ENCODE measurements around the gene UROS.
A peak's percentile ranks its signal among the peaks of the same experiment; 100 is the strongest.

Gene UROS

DNA sequence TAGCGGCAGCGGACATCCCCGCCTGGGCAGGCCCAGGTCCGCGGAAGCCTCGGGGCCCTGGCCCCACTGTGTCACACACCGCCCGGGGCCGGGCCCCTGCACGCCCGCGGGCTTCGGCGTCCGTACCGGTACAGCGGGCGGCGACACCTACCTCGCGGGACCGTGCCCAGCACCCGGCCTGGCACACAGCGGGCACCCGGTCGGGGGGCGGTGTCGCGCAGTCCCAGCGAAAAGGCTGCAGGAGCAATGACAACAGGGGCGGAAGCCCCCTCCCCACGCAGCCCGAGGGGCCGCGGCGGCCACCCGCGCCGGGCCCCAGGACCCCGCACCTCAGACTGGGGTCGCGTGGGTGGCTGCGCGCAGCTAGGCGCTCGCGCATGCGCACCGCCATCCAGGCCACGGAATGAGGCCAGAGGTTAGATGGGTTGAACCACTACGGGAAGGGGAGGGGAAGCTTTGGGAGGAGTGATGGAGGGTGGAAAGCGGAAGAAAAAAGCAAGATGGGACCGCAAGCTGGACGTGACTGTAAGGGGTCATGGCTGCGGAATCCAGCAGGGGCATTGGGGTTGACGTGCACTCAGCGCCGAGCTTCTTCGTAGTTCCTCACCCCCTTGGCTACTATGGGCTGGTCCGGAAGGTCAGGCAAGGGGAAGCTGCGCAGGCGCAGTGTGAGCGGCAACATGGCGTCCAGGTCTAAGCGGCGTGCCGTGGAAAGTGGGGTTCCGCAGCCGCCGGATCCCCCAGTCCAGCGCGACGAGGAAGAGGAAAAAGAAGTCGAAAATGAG, at the start of gene UROS, which contains the start of gene BCCIP:
Gene UROS, minus strand, starts transcription at position 381 of the 785 bp plus-strand sequence. CDS start 6,759 bp downstream, outside the sequence.
Gene BCCIP, plus strand, starts transcription at position 669 of the 785 bp plus-strand sequence. Its CDS starts 12 bp downstream, at position 681.
- peak within 1 kb of the TSS; percentile 84 for H3K9ac ChIP-seq (ENCODE audit: low read length)
- no peaks in the 10 kb centered on the region for H3K9me3 ChIP-seq (ENCODE audit: control insufficient read depth, low read length)
- peak within 1 kb of the TSS; percentile 77 for H3K4me3 ChIP-seq (ENCODE audit: low read length)
- H3K36me3 ChIP-seq (ENCODE audit: control insufficient read depth, insufficient read depth, low read length): no peaks in the 10 kb centered on the region
- H3K4me1 ChIP-seq (ENCODE audit: control insufficient read depth, insufficient read depth, low read length): peaks cover 13% of the 10 kb centered on the region
- H3K27me3 ChIP-seq (ENCODE audit: control insufficient read depth, insufficient read depth, low read length): no peaks in the 10 kb centered on the region

DNA sequence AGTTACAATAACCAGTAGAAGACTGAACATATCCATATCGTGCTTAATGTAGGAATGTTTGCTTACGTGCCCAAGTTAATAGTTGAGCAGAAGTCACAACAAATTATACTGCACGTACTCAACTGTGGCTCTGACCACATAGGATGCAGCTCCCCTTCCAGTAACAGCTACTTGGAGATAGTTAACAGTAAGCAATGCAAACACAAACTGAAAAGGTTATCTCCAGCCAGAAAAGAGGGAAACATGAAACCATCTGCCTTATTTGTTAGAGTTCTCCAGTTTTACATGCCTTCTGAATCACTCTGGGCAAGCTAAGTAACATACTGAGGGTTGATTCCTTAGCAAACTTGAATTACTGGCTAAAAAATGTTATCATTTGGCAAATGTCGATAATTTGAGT, 48.3 kb upstream of the UROS start:
- H3K27me3 ChIP-seq (ENCODE audit: control insufficient read depth, insufficient read depth, low read length): no peaks in the 10 kb centered on the region
- peaks cover 5% of the 10 kb centered on the region for H3K4me1 ChIP-seq (ENCODE audit: control insufficient read depth, insufficient read depth, low read length)
- H3K4me3 ChIP-seq (ENCODE audit: low read length): no peak overlapping the region
- no peaks in the 10 kb centered on the region for H3K9me3 ChIP-seq (ENCODE audit: control insufficient read depth, low read length)
- peaks cover 4% of the 10 kb centered on the region for H3K36me3 ChIP-seq (ENCODE audit: control insufficient read depth, insufficient read depth, low read length)
- H3K9ac ChIP-seq (ENCODE audit: low read length): no peak overlapping the region

DNA sequence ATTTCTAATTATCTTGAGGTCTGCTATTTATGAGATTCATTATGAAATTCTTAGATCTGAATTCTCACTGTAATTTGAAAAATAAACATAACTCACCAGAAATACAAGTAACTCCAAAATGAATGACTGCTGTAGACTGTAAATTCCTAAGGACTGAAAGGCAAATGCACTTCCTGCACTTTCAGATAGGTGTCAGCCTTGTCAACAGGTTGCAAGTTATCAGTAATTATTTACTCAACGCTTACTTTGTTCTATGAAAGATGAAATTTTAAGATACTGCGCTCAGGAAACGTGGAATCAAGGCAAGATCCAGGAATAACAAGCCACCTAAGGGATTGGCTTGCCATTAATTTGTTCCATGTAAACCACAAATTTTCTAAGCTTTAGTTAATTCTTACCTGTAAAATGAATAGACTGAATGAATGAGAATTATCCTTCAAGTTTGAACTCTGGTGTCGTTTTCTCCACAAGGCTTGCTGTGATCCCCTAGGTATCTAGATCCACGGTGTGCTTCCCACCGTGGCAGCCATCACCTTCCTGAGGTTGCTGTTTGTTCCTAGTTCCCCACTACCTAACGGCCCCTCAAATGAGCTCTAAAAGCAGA, 45.4 kb upstream of the UROS start:
- Histone ChIP-seq H3K4me3 (ENCODE audit: low read length) (no peak overlapping the region), H3K9me3 (ENCODE audit: control insufficient read depth, low read length) (no peaks in the 10 kb centered on the region), H3K36me3 (ENCODE audit: control insufficient read depth, insufficient read depth, low read length) (peaks cover 13% of the 10 kb centered on the region), H3K9ac (ENCODE audit: low read length) (no peak overlapping the region), H3K4me1 (ENCODE audit: control insufficient read depth, insufficient read depth, low read length) (peaks cover 5% of the 10 kb centered on the region), H3K27me3 (ENCODE audit: control insufficient read depth, insufficient read depth, low read length) (no peaks in the 10 kb centered on the region)

DNA sequence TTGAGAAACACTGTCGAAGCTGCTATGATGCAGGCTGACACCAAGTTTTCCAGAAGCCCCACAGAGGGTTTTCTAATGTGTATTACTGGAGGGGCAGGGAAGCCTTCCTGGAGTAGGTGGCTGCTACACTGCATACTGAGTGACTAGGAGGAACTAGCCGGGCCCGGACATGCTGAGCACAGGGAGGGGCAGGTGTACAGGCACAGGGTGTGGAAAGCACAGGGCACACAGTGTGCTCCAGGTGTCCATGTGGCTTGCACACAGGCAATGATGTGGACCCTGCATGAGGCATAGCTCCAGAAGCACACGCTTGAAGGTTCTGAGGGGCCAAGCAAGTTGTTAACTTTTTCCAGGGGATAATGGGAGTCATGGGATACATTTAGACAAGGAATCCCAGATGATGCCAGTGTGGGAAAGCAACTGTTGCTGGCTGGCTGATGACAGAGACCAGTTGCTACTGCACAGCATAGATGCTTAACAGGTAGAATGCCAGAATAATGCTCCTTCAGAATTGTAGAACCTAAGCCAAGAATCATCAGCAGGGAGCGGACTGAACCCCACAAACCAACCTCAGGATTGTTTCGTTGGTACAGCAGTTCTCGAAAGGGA, 43.5 kb upstream of the UROS start:
- Histone ChIP-seq H3K27me3 (ENCODE audit: control insufficient read depth, insufficient read depth, low read length) (no peaks in the 10 kb centered on the region), H3K36me3 (ENCODE audit: control insufficient read depth, insufficient read depth, low read length) (peaks cover 13% of the 10 kb centered on the region), H3K4me1 (ENCODE audit: control insufficient read depth, insufficient read depth, low read length) (peaks cover 5% of the 10 kb centered on the region), H3K9me3 (ENCODE audit: control insufficient read depth, low read length) (no peaks in the 10 kb centered on the region), H3K4me3 (ENCODE audit: low read length) (no peak overlapping the region), H3K9ac (ENCODE audit: low read length) (no peak overlapping the region)

DNA sequence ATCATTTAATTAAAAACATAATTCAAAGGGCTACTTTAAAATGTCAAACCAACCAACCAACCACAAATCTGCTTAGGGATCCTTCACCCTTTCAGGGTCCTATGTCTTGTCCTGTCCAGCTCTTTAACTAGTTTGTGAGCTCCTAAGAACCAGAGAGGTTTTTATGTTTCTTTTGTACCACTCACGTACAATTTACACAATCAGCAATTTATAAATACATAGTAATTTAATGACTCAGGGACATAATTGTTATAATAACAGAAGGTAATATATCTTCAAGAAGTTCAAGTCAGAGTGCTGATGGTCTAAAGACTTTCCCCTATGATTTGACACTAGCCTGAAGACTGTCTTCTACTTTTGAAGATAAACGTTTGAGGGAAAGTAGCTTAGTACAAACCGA, 42.1 kb upstream of the UROS start:
- no peaks in the 10 kb centered on the region for H3K9me3 ChIP-seq (ENCODE audit: control insufficient read depth, low read length)
- H3K36me3 ChIP-seq (ENCODE audit: control insufficient read depth, insufficient read depth, low read length): peaks cover 13% of the 10 kb centered on the region
- no peak overlapping the region for H3K4me3 ChIP-seq (ENCODE audit: low read length)
- no peaks in the 10 kb centered on the region for H3K27me3 ChIP-seq (ENCODE audit: control insufficient read depth, insufficient read depth, low read length)
- H3K9ac ChIP-seq (ENCODE audit: low read length): no peak overlapping the region
- peaks cover 6% of the 10 kb centered on the region for H3K4me1 ChIP-seq (ENCODE audit: control insufficient read depth, insufficient read depth, low read length)

DNA sequence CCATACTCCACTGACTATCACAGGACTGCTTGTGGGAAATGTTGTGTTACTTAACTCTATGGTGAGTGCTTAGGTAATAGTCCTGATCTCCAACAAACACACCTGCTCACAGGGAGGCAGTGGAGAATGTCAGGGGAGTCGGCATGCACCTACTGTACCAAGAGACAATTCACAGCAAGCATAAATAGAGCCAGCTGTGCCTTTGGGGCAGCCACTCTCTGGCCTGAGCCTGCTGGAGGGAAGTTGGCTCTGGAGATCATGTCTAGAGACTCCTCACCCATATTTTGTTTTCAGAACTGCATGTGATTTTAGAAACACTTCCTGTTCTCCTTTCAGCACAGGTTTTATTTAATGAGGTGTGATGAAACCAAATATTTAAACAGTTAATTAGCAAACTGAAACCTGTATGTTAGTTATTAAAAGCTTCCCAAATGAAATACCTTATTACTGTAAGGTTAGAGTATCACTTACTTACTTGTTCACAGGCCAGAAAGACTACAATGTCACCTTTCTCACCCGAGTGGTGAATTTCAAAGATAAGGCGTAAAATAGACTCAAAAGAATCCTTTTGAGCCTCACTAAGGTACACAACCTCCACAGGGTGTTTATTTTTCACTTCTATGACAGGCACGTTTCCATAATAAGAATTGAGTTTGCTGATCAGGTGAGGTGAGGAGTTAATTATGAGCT, 36.2 kb upstream of the UROS start:
- H3K4me3 ChIP-seq (ENCODE audit: low read length): no peak overlapping the region
- H3K36me3 ChIP-seq (ENCODE audit: control insufficient read depth, insufficient read depth, low read length): no peaks in the 10 kb centered on the region
- peak overlapping the region; percentile 24 for H3K9ac ChIP-seq (ENCODE audit: low read length)
- H3K4me1 ChIP-seq (ENCODE audit: control insufficient read depth, insufficient read depth, low read length): peaks cover 16% of the 10 kb centered on the region
- no peaks in the 10 kb centered on the region for H3K9me3 ChIP-seq (ENCODE audit: control insufficient read depth, low read length)
- H3K27me3 ChIP-seq (ENCODE audit: control insufficient read depth, insufficient read depth, low read length): no peaks in the 10 kb centered on the region

DNA sequence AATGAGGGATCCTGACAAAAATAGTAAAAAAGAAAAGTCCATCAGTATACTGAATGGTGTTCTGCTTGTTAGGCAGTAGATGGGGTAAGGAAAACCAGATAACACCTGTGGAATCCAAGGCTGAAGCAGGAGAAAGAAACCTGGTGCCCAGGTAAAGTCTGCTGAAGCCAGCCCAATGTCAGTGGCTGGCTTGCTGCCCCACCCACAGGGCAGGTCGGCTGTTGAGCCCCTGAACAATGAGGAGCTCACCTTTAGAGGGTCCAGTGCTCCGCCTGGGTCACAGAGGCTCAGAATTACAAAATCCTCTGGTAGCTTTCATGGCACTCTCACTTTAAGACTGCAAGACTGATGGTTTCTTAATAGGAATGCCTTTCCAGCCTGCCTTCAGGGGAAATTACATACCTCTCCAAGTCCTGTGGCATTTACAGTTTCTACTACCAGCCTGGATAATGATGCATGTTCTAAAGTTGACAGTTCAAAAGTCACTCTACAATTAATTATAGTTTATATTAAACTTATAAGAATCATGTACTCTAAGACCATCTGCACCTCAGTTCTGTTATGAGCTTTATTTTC, 34.2 kb upstream of the UROS start:
- no peaks in the 10 kb centered on the region for H3K9me3 ChIP-seq (ENCODE audit: control insufficient read depth, low read length)
- no peak overlapping the region for H3K9ac ChIP-seq (ENCODE audit: low read length)
- H3K4me1 ChIP-seq (ENCODE audit: control insufficient read depth, insufficient read depth, low read length): peaks cover 16% of the 10 kb centered on the region
- no peaks in the 10 kb centered on the region for H3K27me3 ChIP-seq (ENCODE audit: control insufficient read depth, insufficient read depth, low read length)
- H3K4me3 ChIP-seq (ENCODE audit: low read length): no peak overlapping the region
- no peaks in the 10 kb centered on the region for H3K36me3 ChIP-seq (ENCODE audit: control insufficient read depth, insufficient read depth, low read length)

DNA sequence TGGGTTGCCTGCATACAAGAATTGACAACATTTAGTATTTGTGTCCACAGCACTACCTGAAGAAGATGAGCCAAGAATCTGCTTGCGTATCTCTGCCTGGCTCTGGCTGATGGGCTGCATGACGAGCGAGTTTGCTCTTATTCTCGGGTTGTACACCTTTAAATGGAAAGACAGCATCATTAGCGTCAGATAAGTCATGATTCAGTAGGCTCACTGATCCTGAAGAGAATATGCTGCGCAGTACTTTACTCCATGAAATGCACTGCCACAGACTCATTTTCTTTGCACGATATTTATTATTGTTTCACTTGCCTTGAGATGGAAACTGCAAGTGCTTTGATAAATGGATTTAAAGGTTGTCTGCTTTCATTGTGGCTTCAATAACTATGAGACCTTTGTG, 29.4 kb upstream of the UROS start:
- peaks cover 6% of the 10 kb centered on the region for H3K36me3 ChIP-seq (ENCODE audit: control insufficient read depth, insufficient read depth, low read length)

DNA sequence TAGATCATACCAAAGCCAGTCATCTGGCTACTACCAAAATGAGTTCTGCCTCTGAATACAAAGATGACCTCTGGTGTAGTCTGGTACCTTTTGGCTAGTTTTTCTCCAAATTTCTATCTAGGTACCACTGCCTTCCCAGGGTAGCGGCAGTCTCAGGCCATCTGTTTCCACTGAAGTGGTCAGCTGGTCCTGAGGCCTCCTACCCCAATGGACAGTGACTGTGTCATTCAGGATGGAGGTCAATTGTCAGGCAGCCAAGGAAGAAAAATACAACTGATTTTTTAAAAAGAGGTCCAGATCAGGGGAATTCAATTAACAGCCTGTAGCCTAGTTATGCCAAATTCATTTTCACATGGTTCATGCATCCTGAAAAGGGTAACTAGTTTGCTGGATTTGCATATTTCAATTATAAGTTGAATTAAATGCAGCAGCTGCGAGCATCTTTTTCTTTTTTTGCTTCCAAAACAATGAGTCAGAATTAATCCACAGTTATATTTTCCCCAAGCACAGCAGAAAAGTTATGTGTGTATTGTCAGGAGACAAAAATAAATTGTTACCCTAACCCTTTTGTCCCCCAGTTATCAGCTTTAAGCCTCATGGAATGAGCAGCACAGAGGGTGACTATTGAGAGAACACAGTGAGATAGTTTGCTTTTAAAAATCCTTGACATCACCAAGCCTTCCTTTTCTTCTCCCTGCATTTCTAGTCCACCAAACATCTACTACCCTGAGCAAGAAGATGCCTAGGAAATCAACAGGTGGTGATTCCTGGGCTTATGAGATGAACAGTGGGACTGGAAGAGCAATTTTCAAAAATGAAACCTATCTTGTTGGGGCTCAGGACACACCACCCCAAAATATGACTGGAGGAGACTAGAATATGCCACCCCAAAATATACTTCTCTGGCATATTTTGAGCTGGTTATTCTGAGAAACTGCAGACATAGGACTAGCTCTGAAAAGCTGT, 28.0 kb upstream of the UROS start:
- Histone ChIP-seq H3K36me3 (ENCODE audit: control insufficient read depth, insufficient read depth, low read length) (peaks cover 6% of the 10 kb centered on the region), H3K9ac (ENCODE audit: low read length) (no peak overlapping the region), H3K9me3 (ENCODE audit: control insufficient read depth, low read length) (no peaks in the 10 kb centered on the region), H3K27me3 (ENCODE audit: control insufficient read depth, insufficient read depth, low read length) (no peaks in the 10 kb centered on the region), H3K4me1 (ENCODE audit: control insufficient read depth, insufficient read depth, low read length) (no peaks in the 10 kb centered on the region), H3K4me3 (ENCODE audit: low read length) (no peak overlapping the region)

More for the DNA sequence above, 29.4 kb upstream of the UROS start:
- no peaks in the 10 kb centered on the region for H3K9me3 ChIP-seq (ENCODE audit: control insufficient read depth, low read length)
- H3K4me1 ChIP-seq (ENCODE audit: control insufficient read depth, insufficient read depth, low read length): no peaks in the 10 kb centered on the region
- no peaks in the 10 kb centered on the region for H3K27me3 ChIP-seq (ENCODE audit: control insufficient read depth, insufficient read depth, low read length)
- H3K4me3 ChIP-seq (ENCODE audit: low read length): no peak overlapping the region
- no peak overlapping the region for H3K9ac ChIP-seq (ENCODE audit: low read length)

DNA sequence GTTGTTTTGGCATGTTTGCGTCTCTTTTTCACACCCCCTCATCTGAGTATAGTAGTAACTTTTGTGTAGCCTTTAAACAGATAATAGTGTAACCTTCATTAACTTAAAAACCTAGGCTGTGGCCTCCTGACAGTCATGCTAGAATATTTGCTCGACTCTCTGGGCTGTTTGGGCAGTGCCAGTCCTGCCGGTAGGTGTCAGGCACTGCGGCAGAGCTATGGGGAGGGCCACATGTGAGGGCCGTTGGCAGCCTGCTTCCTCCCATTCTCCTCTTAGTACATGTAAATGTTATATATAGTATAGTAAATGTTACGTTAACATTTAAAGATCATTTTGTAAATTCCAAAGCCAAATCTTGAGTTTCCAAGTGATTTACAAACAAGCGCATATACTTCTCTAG, 26.4 kb upstream of the UROS start:
- H3K4me1 ChIP-seq (ENCODE audit: control insufficient read depth, insufficient read depth, low read length): no peaks in the 10 kb centered on the region
- no peak overlapping the region for H3K4me3 ChIP-seq (ENCODE audit: low read length)
- H3K36me3 ChIP-seq (ENCODE audit: control insufficient read depth, insufficient read depth, low read length): peaks cover 6% of the 10 kb centered on the region
- H3K9me3 ChIP-seq (ENCODE audit: control insufficient read depth, low read length): no peaks in the 10 kb centered on the region
- no peak overlapping the region for H3K9ac ChIP-seq (ENCODE audit: low read length)
- no peaks in the 10 kb centered on the region for H3K27me3 ChIP-seq (ENCODE audit: control insufficient read depth, insufficient read depth, low read length)

DNA sequence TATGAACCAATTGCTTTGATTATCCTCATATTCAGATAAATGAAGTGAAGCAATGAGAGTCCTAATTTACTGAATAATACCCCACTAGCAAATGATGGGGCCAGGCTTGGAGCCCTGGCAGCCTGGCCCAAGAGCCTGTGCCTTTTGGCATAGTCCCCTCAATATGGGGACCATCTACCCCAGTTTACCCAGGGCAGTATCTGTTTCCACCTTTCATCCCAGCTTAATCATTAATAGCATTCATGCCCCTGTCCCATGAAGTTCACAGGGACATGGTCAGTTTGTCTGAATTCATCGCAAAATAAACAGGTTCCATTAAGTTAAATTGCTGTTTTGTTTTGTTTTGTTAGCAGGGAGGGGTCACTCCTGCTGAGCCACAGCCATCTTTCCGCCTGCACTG, 25.8 kb upstream of the UROS start:
- Histone ChIP-seq H3K9ac (ENCODE audit: low read length) (no peak overlapping the region), H3K4me3 (ENCODE audit: low read length) (no peak overlapping the region), H3K9me3 (ENCODE audit: control insufficient read depth, low read length) (no peaks in the 10 kb centered on the region), H3K4me1 (ENCODE audit: control insufficient read depth, insufficient read depth, low read length) (no peaks in the 10 kb centered on the region), H3K36me3 (ENCODE audit: control insufficient read depth, insufficient read depth, low read length) (peaks cover 6% of the 10 kb centered on the region), H3K27me3 (ENCODE audit: control insufficient read depth, insufficient read depth, low read length) (no peaks in the 10 kb centered on the region)

Measured in mucosa of stomach (tissue), 1 donor.